Mammary epithelial cell (primary cell): ENCODE measurements around the gene SLC8A2.

Experiments used
- CTCF ChIP-seq, 2 donors: IDR thresholded peaks in 1 of 2; conservative IDR thresholded peaks in 1 of 2; 2 replicates each; pipeline ENCODE4 v1.5.1; 2011 to 2012; ENCODE audit warnings: inconsistent platforms in 2 of 2, low read length in 2 of 2, mild to moderate bottlenecking in 2 of 2, control low read depth in 1 of 2, low read depth in 1 of 2; ENCODE audit not compliant: insufficient read depth in 1 of 2; ENCODE audit errors: extremely low read depth in 1 of 2
- EZH2 ChIP-seq: IDR thresholded peaks from 2 replicates; pipeline ENCODE4 v1.6.1; 2012; ENCODE audit warnings: low read length, inconsistent platforms, borderline replicate concordance

- TF ChIP-seq CTCF (conservative IDR thresholded peaks at IDR 0.05 in 1 of 2, IDR thresholded peaks at IDR 0.05 in 1 of 2; ENCODE audit: extremely low read depth in 1 of 2, insufficient read depth in 1 of 2, low read depth in 1 of 2, low read length in 2 of 2) (no peak), EZH2 (peak; percentile 76)
These were observed 49.1 kb downstream of the SLC8A2 start for GRCh38 chr19:47422417-47423163.
